ENCODE measurements around the gene PIGT. TPM values are rescaled to one million over a fixed set of nuclear protein-coding genes. Genes with fewer than 3 reads are reported as not detected.

The PIGT gene
- total RNA-seq, 1 donor from 2014 or later = 80.6 TPM

GRCh38 chr20:45374966-45375365, 41.0 kb upstream of the PIGT start:
- no peak for TF ChIP-seq CTCF (conservative IDR thresholded peaks at IDR 0.05)
- H3K27me3 Mint-ChIP-seq = no peaks in the 10 kb centered on the region

GRCh38 chr20:45377269-45377668, 38.7 kb upstream of the PIGT start:
- no peak for TF ChIP-seq CTCF (conservative IDR thresholded peaks at IDR 0.05)
- H3K9me3 Mint-ChIP-seq = no peaks in the 10 kb centered on the region
- DNase-seq (ENCODE audit: extremely low spot score, unreplicated experiment) = no peak
- H3K36me3 Mint-ChIP-seq = no peaks in the 10 kb centered on the region
- no peak overlapping the region for H3K27ac Mint-ChIP-seq
- no peaks in the 10 kb centered on the region for H3K4me1 Mint-ChIP-seq (ENCODE audit: unreplicated experiment)
- H3K27me3 Mint-ChIP-seq = no peaks in the 10 kb centered on the region
- H3K4me3 Mint-ChIP-seq = no peak overlapping the region

More at GRCh38 chr20:45374966-45375365, 41.0 kb upstream of the PIGT start:
- Mint-ChIP-seq H3K4me3 (no peak overlapping the region), H3K9me3 (no peaks in the 10 kb centered on the region), H3K27ac (no peak overlapping the region), H3K4me1 (ENCODE audit: unreplicated experiment) (no peaks in the 10 kb centered on the region), H3K36me3 (peaks cover 4% of the 10 kb centered on the region)
- no peak for DNase-seq (ENCODE audit: extremely low spot score, unreplicated experiment)

DNA sequence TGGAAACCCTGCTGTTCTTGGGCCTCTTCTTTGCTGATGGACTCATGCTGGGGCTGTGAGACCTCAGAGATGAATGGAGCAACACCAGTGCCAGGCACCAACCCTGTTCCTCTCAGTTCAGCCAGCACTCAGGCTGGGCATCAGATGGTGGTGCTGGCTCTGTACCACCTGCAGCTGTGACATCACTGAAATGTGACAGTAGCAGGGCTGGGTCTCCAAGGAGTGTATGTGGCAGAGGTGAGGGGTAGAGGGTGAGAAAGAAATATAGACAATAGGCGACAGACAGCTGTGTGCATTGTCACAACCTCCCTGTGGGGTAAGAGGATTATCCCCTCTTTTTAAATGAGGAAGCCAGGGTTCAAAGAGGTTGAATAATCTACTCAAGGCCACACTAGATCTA, 37.8 kb upstream of the PIGT start, which contains the start of gene TP53TG5:
TSS of gene TP53TG5 (minus strand) at position 135 of the 400 bp plus-strand sequence. CDS start at position 46, 89 bp downstream.
- H3K4me3 Mint-ChIP-seq = no peak within 1 kb of the TSS
- no peaks in the 10 kb centered on the region for H3K9me3 Mint-ChIP-seq
- H3K27ac Mint-ChIP-seq = no peak within 1 kb of the TSS
- no peak for TF ChIP-seq CTCF (conservative IDR thresholded peaks at IDR 0.05)
- H3K4me1 Mint-ChIP-seq (ENCODE audit: unreplicated experiment) = no peaks in the 10 kb centered on the region
- DNase-seq (ENCODE audit: extremely low spot score, unreplicated experiment) = no peak
- no peaks in the 10 kb centered on the region for H3K27me3 Mint-ChIP-seq
- H3K36me3 Mint-ChIP-seq = no peaks in the 10 kb centered on the region

GRCh38 chr20:45387274-45387673, 28.7 kb upstream of the PIGT start:
- H3K36me3 Mint-ChIP-seq = peaks cover 3% of the 10 kb centered on the region

GRCh38 chr20:45390931-45391330, 25.0 kb upstream of the PIGT start:
- Mint-ChIP-seq H3K27ac (no peak overlapping the region), H3K36me3 (peaks cover 3% of the 10 kb centered on the region), H3K4me1 (ENCODE audit: unreplicated experiment) (no peaks in the 10 kb centered on the region), H3K9me3 (no peaks in the 10 kb centered on the region), H3K27me3 (no peaks in the 10 kb centered on the region), H3K4me3 (no peak overlapping the region)
- DNase-seq (ENCODE audit: extremely low spot score, unreplicated experiment) = no peak
- TF ChIP-seq CTCF (conservative IDR thresholded peaks at IDR 0.05) = no peak

More at GRCh38 chr20:45387274-45387673, 28.7 kb upstream of the PIGT start:
- TF ChIP-seq CTCF (conservative IDR thresholded peaks at IDR 0.05) = no peak
- Mint-ChIP-seq H3K9me3 (no peaks in the 10 kb centered on the region), H3K4me1 (ENCODE audit: unreplicated experiment) (no peaks in the 10 kb centered on the region), H3K27ac (no peak overlapping the region), H3K27me3 (no peaks in the 10 kb centered on the region), H3K4me3 (no peak overlapping the region)
- DNase-seq (ENCODE audit: extremely low spot score, unreplicated experiment) = no peak

GRCh38 chr20:45391559-45391958, 24.4 kb upstream of the PIGT start:
- Mint-ChIP-seq H3K27me3 (no peaks in the 10 kb centered on the region), H3K4me3 (no peak overlapping the region), H3K4me1 (ENCODE audit: unreplicated experiment) (no peaks in the 10 kb centered on the region), H3K36me3 (peaks cover 3% of the 10 kb centered on the region), H3K9me3 (no peaks in the 10 kb centered on the region), H3K27ac (no peak overlapping the region)
- DNase-seq (ENCODE audit: extremely low spot score, unreplicated experiment) = no peak
- no peak for TF ChIP-seq CTCF (conservative IDR thresholded peaks at IDR 0.05)
